Measurements from ENCODE around the gene ANAPC13.

DNA sequence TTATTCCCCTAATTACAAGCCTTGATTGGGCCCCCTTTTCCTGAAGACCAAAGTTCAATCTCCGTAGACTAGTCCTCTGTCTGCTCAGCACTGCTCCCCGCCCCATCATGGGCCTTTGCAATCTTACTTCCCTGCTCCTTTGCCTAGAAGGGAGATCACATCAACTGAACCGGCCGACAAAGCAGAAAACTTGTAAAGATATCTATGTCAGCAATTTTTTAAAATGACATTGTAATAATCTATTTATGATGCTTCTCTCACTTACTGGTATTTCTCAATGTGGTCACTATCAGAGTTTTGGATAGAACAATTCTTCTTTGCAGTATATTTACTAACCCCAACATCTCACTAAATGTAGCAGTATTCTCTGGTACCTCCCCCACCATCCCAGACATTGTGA is 17.3 kb downstream of the ANAPC13 start:
- TF ChIP-seq, protein P1, sequence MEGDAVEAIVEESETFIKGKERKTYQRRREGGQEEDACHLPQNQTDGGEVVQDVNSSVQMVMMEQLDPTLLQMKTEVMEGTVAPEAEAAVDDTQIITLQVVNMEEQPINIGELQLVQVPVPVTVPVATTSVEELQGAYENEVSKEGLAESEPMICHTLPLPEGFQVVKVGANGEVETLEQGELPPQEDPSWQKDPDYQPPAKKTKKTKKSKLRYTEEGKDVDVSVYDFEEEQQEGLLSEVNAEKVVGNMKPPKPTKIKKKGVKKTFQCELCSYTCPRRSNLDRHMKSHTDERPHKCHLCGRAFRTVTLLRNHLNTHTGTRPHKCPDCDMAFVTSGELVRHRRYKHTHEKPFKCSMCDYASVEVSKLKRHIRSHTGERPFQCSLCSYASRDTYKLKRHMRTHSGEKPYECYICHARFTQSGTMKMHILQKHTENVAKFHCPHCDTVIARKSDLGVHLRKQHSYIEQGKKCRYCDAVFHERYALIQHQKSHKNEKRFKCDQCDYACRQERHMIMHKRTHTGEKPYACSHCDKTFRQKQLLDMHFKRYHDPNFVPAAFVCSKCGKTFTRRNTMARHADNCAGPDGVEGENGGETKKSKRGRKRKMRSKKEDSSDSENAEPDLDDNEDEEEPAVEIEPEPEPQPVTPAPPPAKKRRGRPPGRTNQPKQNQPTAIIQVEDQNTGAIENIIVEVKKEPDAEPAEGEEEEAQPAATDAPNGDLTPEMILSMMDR (CRISPR knock-in tag; IDR thresholded peaks at IDR 0.05) = no peak
- TF ChIP-seq BHLHE40 (IDR thresholded peaks at IDR 0.05; ENCODE audit: low read length) (no peak), ZNF589 (CRISPR knock-in tag; conservative IDR thresholded peaks at IDR 0.05) (no peak), EP300 (IDR thresholded peaks at IDR 0.05; ENCODE audit: low read depth in 2 of 2, low read length in 2 of 2) (no peak), EP300 (CRISPR knock-in tag; IDR thresholded peaks at IDR 0.05; ENCODE audit: borderline replicate concordance) (no peak), HNRNPUL1 (IDR thresholded peaks at IDR 0.05; ENCODE audit: low read depth, low read length) (no peak), ZNF3 (CRISPR knock-in tag; IDR thresholded peaks at IDR 0.05) (no peak)

All from HepG2 (cell line).